PC-9 (cell line): ENCODE results near the gene SWI5. TPM values are rescaled to one million over a fixed set of nuclear protein-coding genes. Genes with fewer than 3 reads are reported as not detected.

ENCODE experiments used
- BruUV-seq: library from RNA; stranded (reverse); fragments of 400-500 nt; replicated peaks from 2 replicates; lab custom pipeline; 2021; lab: Mats Ljungman, UMichigan
- CTCF ChIA-PET: fragments of 300-600 bp; sonication (Branson Sonifier 250); formaldehyde crosslinking; loops from one replicate; lab custom pipeline; 2022; ENCODE audit warnings: antibody characterized with exemption; lab: Charles Lee
- POLR2A ChIA-PET: fragments of 300-600 bp; sonication (Branson Sonifier 250); formaldehyde crosslinking; loops from one replicate; lab custom pipeline; 2022; ENCODE audit warnings: antibody characterized with exemption; ENCODE audit not compliant: unreplicated experiment; lab: Charles Lee
- DNase-seq, 2 experiments: peaks; one replicate each; pipeline versions ENCODE4 v3.0.0 to v3.0.0-alpha.2; 2015 to 2022; ENCODE audit warnings: mixed read lengths in 1 of 2
- H2AFZ ChIP-seq: fragments of 200-600 bp; sonication (generic); 2 replicates; pipeline ENCODE4 v1.8.1; 2017; ENCODE audit warnings: antibody characterized with exemption
- H3F3A ChIP-seq: fragments of 200-600 bp; sonication (generic); 2 replicates; pipeline ENCODE4 v1.8.1; 2017; ENCODE audit warnings: antibody characterized with exemption, mild to moderate bottlenecking, low read depth; ENCODE audit not compliant: insufficient read depth
- H3K27ac ChIP-seq: fragments of 200-600 bp; sonication (generic); 2 replicates; pipeline ENCODE4 v1.6.1; 2016; ENCODE audit warnings: mixed run types
- H3K27me3 ChIP-seq: fragments of 200-600 bp; sonication (generic); 2 replicates; pipeline ENCODE4 v1.6.1; 2016; ENCODE audit warnings: low read depth, mixed run types; ENCODE audit not compliant: insufficient read depth
- H3K36me3 ChIP-seq: fragments of 200-600 bp; sonication (generic); 2 replicates; pipeline ENCODE4 v1.6.1; 2016; ENCODE audit warnings: low read depth, mixed run types
- H3K4me1 ChIP-seq: fragments of 200-600 bp; sonication (generic); replicated peaks from 2 replicates; pipeline ENCODE4 v1.6.1; 2016; ENCODE audit warnings: mixed run types; ENCODE audit not compliant: insufficient read depth
- H3K4me2 ChIP-seq: fragments of 200-600 bp; sonication (generic); 2 replicates; pipeline ENCODE4 v1.6.1; 2017; ENCODE audit warnings: mixed run types
- H3K4me3 ChIP-seq: fragments of 200-600 bp; sonication (generic); 2 replicates; pipeline ENCODE4 v1.6.1; 2016; ENCODE audit warnings: mixed run types
- H3K79me2 ChIP-seq: fragments of 200-600 bp; sonication (generic); 2 replicates; pipeline ENCODE4 v1.6.1; 2017; ENCODE audit warnings: low read depth, mixed run types
- H3K9me2 ChIP-seq: fragments of 200-600 bp; sonication (generic); 2 replicates; pipeline ENCODE4 v1.8.1; 2017; ENCODE audit warnings: mild to moderate bottlenecking; ENCODE audit not compliant: insufficient read depth
- H3K9me3 ChIP-seq: fragments of 200-600 bp; sonication (generic); 2 replicates; pipeline ENCODE4 v1.8.1; 2016; ENCODE audit warnings: low read depth; ENCODE audit not compliant: insufficient read depth
- H4K20me1 ChIP-seq: fragments of 200-600 bp; sonication (generic); 2 replicates; pipeline ENCODE4 v1.8.1; 2017; ENCODE audit not compliant: insufficient read depth
- CTCF ChIP-seq: fragments of 200-600 bp; sonication (generic); conservative IDR thresholded peaks from 2 replicates; pipeline ENCODE4 v1.6.1; 2017; ENCODE audit warnings: mixed run types, antibody characterized with exemption, mild to moderate bottlenecking, moderate library complexity
- EZH2 ChIP-seq: fragments of 200-600 bp; sonication (generic); IDR thresholded peaks from 2 replicates; pipeline ENCODE4 v1.8.0; 2017; ENCODE audit warnings: antibody characterized with exemption, low read depth
- intact Hi-C: fragments of 100-400 bp; cut with micrococcal nuclease; formaldehyde crosslinking; loops from one replicate; pipeline ENCODE4 v1.10.0; 2022; ENCODE audit not compliant: unreplicated experiment
- total RNA-seq: library from RNA; stranded (reverse); gene quantifications from 2 replicates; pipeline ENCODE4 v1.2.3, GENCODE V29; 2021

Gene SWI5
- total RNA-seq, 1 experiment from 2014 or later, result 86.0 TPM

- H2AFZ ChIP-seq, result no peak overlapping the region
- peaks cover 14% of the 10 kb centered on the region for H3K36me3 ChIP-seq
- no peaks in the 10 kb centered on the region for H3K27me3 ChIP-seq
- no peaks in the 10 kb centered on the region for H3K9me2 ChIP-seq
- ChIA-PET POLR2A (interaction anchor here (0.6 to 0.7 kb wide), 2 partner anchors 100 to 172 kb away, joined by 3 read pairs; no protein-coding TSS in a partner anchor), CTCF (no interaction called here)
- H3K27ac ChIP-seq, result no peak overlapping the region
- no peak overlapping the region for H3K4me3 ChIP-seq
- BruUV-seq, result no TSS peak
- no peak for TF ChIP-seq EZH2
- TF ChIP-seq CTCF, result no peak
- no peaks in the 10 kb centered on the region for H3K79me2 ChIP-seq
- H3F3A ChIP-seq, result peaks cover 59% of the 10 kb centered on the region
- no peak overlapping the region for H3K4me2 ChIP-seq
- no peaks in the 10 kb centered on the region for H4K20me1 ChIP-seq
- intact Hi-C loops, result no loop called here
- H3K9me3 ChIP-seq, result no peaks in the 10 kb centered on the region
- no peak for DNase-seq
- H3K4me1 ChIP-seq, result peaks cover 40% of the 10 kb centered on the region
These were observed 33.5 kb downstream of the SWI5 start for GRCh38 chr9:128309551-128309950.

GRCh38 chr9:128310461-128310860 is 34.4 kb downstream of the SWI5 start:
- ChIA-PET CTCF (no interaction called here), POLR2A (interaction anchor here (0.5 kb wide), 1 partner anchor 61 kb away, joined by 7 read pairs; the partner anchor contains the start of gene URM1)
- no peak for DNase-seq
- TF ChIP-seq CTCF (no peak), EZH2 (no peak)
- Histone ChIP-seq H3K27me3 (no peaks in the 10 kb centered on the region), H3F3A (peaks cover 50% of the 10 kb centered on the region), H3K36me3 (peaks cover 21% of the 10 kb centered on the region), H3K4me2 (no peak overlapping the region), H3K27ac (no peak overlapping the region), H3K9me2 (no peaks in the 10 kb centered on the region), H3K9me3 (no peaks in the 10 kb centered on the region), H3K4me1 (peaks cover 32% of the 10 kb centered on the region), H3K4me3 (no peak overlapping the region), H3K79me2 (no peaks in the 10 kb centered on the region), H4K20me1 (no peaks in the 10 kb centered on the region), H2AFZ (no peak overlapping the region)
- intact Hi-C loops, result no loop called here
- no TSS peak for BruUV-seq

GRCh38 chr9:128314697-128315096 is 38.6 kb downstream of the SWI5 start:
- H3K27me3 ChIP-seq, result no peaks in the 10 kb centered on the region
- intact Hi-C loops, result no loop called here
- H3K27ac ChIP-seq, result no peak overlapping the region
- H3K79me2 ChIP-seq, result no peaks in the 10 kb centered on the region
- BruUV-seq, result no TSS peak
- H3K9me3 ChIP-seq, result no peaks in the 10 kb centered on the region
- POLR2A ChIA-PET, result no interaction called here
- CTCF ChIA-PET, result no interaction called here
- no peak overlapping the region for H3K4me3 ChIP-seq
- no peak for DNase-seq
- peaks cover 8% of the 10 kb centered on the region; the same call in 1 of the 2 replicates for H3F3A ChIP-seq
- no peaks in the 10 kb centered on the region for H3K9me2 ChIP-seq
- H2AFZ ChIP-seq, result no peak overlapping the region
- no peak for TF ChIP-seq CTCF
- no peak for TF ChIP-seq EZH2
- H3K4me1 ChIP-seq, result no peaks in the 10 kb centered on the region
- no peak overlapping the region for H3K4me2 ChIP-seq
- H4K20me1 ChIP-seq, result no peaks in the 10 kb centered on the region
- H3K36me3 ChIP-seq, result peaks cover 17% of the 10 kb centered on the region
